Inflammatory macrophage treated with lipopolysaccharide for 4 hours (primary cell): Measurements from ENCODE around the gene NRIP2.

ENCODE experiments used
- DNase-seq: peaks from one replicate; pipeline ENCODE4 v3.0.0-alpha.2; 2020

Gene NRIP2

GRCh38 chr12:2842948-2843347 lies 8.1 kb upstream of the NRIP2 start:
- DNase-seq = no peak

GRCh38 chr12:2841056-2841650 lies 6.3 kb upstream of the NRIP2 start:
- DNase-seq = no peak

- peak; percentile 63 for DNase-seq
These were observed 1.7 kb upstream of the NRIP2 start for GRCh38 chr12:2836574-2836973.

- DNase-seq = no peak
These were observed 1.0 kb upstream of the NRIP2 start for GRCh38 chr12:2835691-2836403.

GRCh38 chr12:2833810-2834209 lies 1.0 kb downstream of the NRIP2 start:
- DNase-seq = no peak

- DNase-seq = no peak
These were observed 1.5 kb downstream of the NRIP2 start for GRCh38 chr12:2833327-2833726.

GRCh38 chr12:2832550-2833127 lies 2.2 kb downstream of the NRIP2 start:
- no peak for DNase-seq

- DNase-seq = no peak
These were observed 5.6 kb downstream of the NRIP2 start for GRCh38 chr12:2829275-2829674.

- no peak for DNase-seq
These were observed 7.9 kb downstream of the NRIP2 start for GRCh38 chr12:2826721-2827515.

- no peak for DNase-seq
These were observed 8.8 kb downstream of the NRIP2 start for GRCh38 chr12:2826036-2826435.

- no peak for DNase-seq
These were observed 9.7 kb downstream of the NRIP2 start for GRCh38 chr12:2825132-2825531.

GRCh38 chr12:2824541-2824940 lies 10.3 kb downstream of the NRIP2 start:
- DNase-seq = no peak

- DNase-seq = no peak
These were observed 11.4 kb downstream of the NRIP2 start for GRCh38 chr12:2823483-2823882.

- no peak for DNase-seq
These were observed 14.4 kb downstream of the NRIP2 start for GRCh38 chr12:2820432-2820831.

GRCh38 chr12:2819810-2820209 lies 15.0 kb downstream of the NRIP2 start:
- DNase-seq = no peak

GRCh38 chr12:2813214-2814185 lies 21.3 kb downstream of the NRIP2 start:
- peak; percentile 74 for DNase-seq

- peak; percentile 99 for DNase-seq
These were observed 22.3 kb downstream of the NRIP2 start, which contains the start of gene ITFG2 for GRCh38 chr12:2812290-2813213. Gene ITFG2 (plus strand): TSS chr12:2812668. CDS start chr12:2812761, 93 bp downstream.

- no peak for DNase-seq
These were observed 23.0 kb downstream of the NRIP2 start for GRCh38 chr12:2811801-2812200.

- DNase-seq = no peak
These were observed 28.1 kb downstream of the NRIP2 start for GRCh38 chr12:2806700-2807099.

GRCh38 chr12:2805143-2805520 lies 29.7 kb downstream of the NRIP2 start:
- DNase-seq = no peak
